ENCODE measurements around the gene CDH23.

Gene CDH23

DNA sequence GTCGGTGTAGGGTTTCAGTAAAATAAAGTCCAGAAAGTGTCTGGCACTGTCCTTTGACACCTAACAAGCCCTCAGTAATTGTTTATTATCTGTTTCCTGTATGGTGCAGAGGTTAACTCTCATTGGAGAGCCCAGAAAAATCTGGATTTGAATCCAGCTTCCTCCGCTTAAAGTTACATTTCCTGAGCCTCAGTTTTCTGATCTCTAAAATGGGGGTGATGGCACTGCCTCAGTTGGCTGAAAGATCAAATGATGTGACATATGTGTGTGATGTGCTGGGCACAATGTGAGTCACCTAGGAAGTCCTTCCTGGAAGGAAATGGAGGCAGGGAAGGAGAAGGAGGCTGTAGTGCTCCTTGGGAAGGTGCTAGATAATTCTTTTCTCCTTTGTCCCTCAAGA, 14.7 kb upstream of the CDH23 start:
- Histone ChIP-seq H2AFZ (ENCODE audit: insufficient read depth, low read length, poor library complexity) (no peak overlapping the region), H4K8ac (ENCODE audit: low read depth, low read length) (no peak overlapping the region), H2BK120ac (ENCODE audit: insufficient read depth, low read length, poor library complexity) (no peak overlapping the region), H4K12ac (ENCODE audit: low read depth, low read length) (no peak overlapping the region), H3K27ac (ENCODE audit: low read depth, low read length) (no peak overlapping the region), H4K91ac (ENCODE audit: low read depth, low read length) (no peak overlapping the region), H3K79me2 (ENCODE audit: control insufficient read depth, insufficient read depth, low read length, poor library complexity) (no peaks in the 10 kb centered on the region), H3K79me1 (ENCODE audit: low read length) (peaks cover 2% of the 10 kb centered on the region), H3K9me3 (ENCODE audit: insufficient read depth, low read depth, low read length) (peaks cover 3% of the 10 kb centered on the region), H3K18ac (ENCODE audit: low read length) (no peak overlapping the region), H3K4me3 (ENCODE audit: low read depth, low read length) (no peak overlapping the region), H3K27me3 (ENCODE audit: insufficient read depth, low read length) (no peaks in the 10 kb centered on the region), H3K4me2 (ENCODE audit: low read length) (no peak overlapping the region), H3K14ac (ENCODE audit: low read length) (no peak overlapping the region), H2AK5ac (ENCODE audit: low read length) (no peak overlapping the region), H3K4ac (ENCODE audit: low read depth, low read length) (no peak overlapping the region), H2BK12ac (ENCODE audit: low read length) (no peak overlapping the region), H3K9ac (ENCODE audit: low read length) (no peak overlapping the region), H2BK5ac (ENCODE audit: low read depth, low read length, poor library complexity) (no peak overlapping the region), H3K23ac (ENCODE audit: low read length) (no peak overlapping the region), H3K36me3 (ENCODE audit: control insufficient read depth in 1 of 2, insufficient read depth in 2 of 2, low read length in 2 of 2) (no peaks in the 10 kb centered on the region), H3K4me1 (ENCODE audit: control insufficient read depth in 1 of 2, insufficient read depth in 2 of 2, low read length in 2 of 2) (peaks cover 1 to 3% of the 10 kb centered on the region in 2 experiments)
- no CpG with 5 or more reads among the region's 2 CpGs for WGBS (ENCODE audit: extremely low coverage, insufficient coverage, insufficient read length)
- DNase-seq = no peak

DNA sequence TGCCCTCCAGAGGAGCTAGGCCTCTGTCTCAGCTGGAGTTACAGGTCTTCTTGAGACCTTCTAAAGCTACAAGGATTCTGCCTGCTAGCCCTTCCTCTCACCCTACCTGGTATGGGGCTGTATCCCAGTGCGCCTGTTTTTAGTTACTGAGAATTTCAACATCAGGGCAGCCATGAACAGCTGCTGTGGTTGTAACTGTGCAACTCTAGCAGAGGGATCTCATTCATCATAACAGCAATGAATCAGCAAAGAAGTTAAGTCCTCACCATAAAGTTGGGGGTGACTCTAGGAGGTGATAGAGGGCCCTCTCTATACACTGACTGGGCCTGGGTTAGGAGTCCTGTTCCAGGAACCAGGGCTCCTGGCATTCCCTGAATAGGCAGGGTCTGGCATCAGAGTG, 14.0 kb upstream of the CDH23 start:
- Histone ChIP-seq H3K18ac (ENCODE audit: low read length) (no peak overlapping the region), H3K36me3 (ENCODE audit: control insufficient read depth in 1 of 2, insufficient read depth in 2 of 2, low read length in 2 of 2) (no peaks in the 10 kb centered on the region), H2AFZ (ENCODE audit: insufficient read depth, low read length, poor library complexity) (no peak overlapping the region), H3K4me2 (ENCODE audit: low read length) (no peak overlapping the region), H3K4me3 (ENCODE audit: low read depth, low read length) (no peak overlapping the region), H3K23ac (ENCODE audit: low read length) (no peak overlapping the region), H3K79me2 (ENCODE audit: control insufficient read depth, insufficient read depth, low read length, poor library complexity) (no peaks in the 10 kb centered on the region), H2BK12ac (ENCODE audit: low read length) (no peak overlapping the region), H3K27me3 (ENCODE audit: insufficient read depth, low read length) (no peaks in the 10 kb centered on the region), H3K14ac (ENCODE audit: low read length) (no peak overlapping the region), H4K8ac (ENCODE audit: low read depth, low read length) (no peak overlapping the region), H4K91ac (ENCODE audit: low read depth, low read length) (no peak overlapping the region), H3K27ac (ENCODE audit: low read depth, low read length) (no peak overlapping the region), H4K12ac (ENCODE audit: low read depth, low read length) (no peak overlapping the region), H2AK5ac (ENCODE audit: low read length) (no peak overlapping the region), H2BK5ac (ENCODE audit: low read depth, low read length, poor library complexity) (no peak overlapping the region), H3K4me1 (ENCODE audit: control insufficient read depth in 1 of 2, insufficient read depth in 2 of 2, low read length in 2 of 2) (no peaks in the 10 kb centered on the region), H3K4ac (ENCODE audit: low read depth, low read length) (no peak overlapping the region), H3K79me1 (ENCODE audit: low read length) (no peaks in the 10 kb centered on the region), H3K9ac (ENCODE audit: low read length) (no peak overlapping the region), H2BK120ac (ENCODE audit: insufficient read depth, low read length, poor library complexity) (no peak overlapping the region), H3K9me3 (ENCODE audit: insufficient read depth, low read depth, low read length) (peaks cover 3% of the 10 kb centered on the region)
- WGBS (ENCODE audit: extremely low coverage, insufficient coverage, insufficient read length) = no CpG with 5 or more reads among the region's 1 CpG
- DNase-seq = no peak

DNA sequence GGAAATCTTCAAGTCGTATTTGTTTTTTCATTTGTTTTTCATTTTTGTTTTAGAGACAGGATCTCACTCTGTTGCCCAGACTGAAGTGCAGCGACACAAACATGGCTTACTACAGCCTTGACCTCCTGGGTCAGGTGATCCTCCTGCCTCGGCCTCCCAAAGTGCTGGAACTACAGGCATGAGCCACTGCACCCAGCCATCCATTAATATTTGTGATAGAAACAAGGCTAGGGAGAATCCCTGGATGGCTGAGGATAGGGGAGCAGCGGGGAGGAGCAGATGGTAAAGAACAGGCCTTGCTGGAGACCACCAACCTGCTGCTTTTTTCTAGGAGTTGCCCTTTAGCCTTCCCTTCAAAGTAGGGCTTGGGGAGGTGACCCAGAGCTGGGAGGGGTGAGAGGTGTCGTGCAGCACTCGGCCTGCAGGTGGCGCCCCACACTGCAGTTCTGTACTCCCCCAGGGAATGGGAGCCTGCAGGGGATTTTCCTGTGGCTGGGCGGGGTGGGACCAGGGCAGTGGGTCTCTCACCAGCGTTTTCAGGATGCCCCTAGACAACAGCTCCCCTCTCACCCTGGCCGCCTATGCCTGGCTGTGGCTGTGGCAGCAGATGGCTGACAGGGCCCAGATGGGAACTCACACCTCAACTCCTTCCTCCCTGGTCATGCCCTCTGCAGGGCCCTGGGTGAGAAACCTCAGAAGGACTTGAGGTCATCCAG, 12.6 kb upstream of the CDH23 start:
- no peak overlapping the region for H3K4me3 ChIP-seq (ENCODE audit: low read depth, low read length)
- no peak overlapping the region for H3K14ac ChIP-seq (ENCODE audit: low read length)
- no peak overlapping the region for H2BK5ac ChIP-seq (ENCODE audit: low read depth, low read length, poor library complexity)
- H2BK120ac ChIP-seq (ENCODE audit: insufficient read depth, low read length, poor library complexity) = no peak overlapping the region
- H3K27me3 ChIP-seq (ENCODE audit: insufficient read depth, low read length) = no peaks in the 10 kb centered on the region
- H3K9ac ChIP-seq (ENCODE audit: low read length) = no peak overlapping the region
- peaks cover 3% of the 10 kb centered on the region for H3K9me3 ChIP-seq (ENCODE audit: insufficient read depth, low read depth, low read length)
- H2AK5ac ChIP-seq (ENCODE audit: low read length) = no peak overlapping the region
- no peaks in the 10 kb centered on the region for H3K4me1 ChIP-seq (ENCODE audit: control insufficient read depth in 1 of 2, insufficient read depth in 2 of 2, low read length in 2 of 2)
- no peak overlapping the region for H3K27ac ChIP-seq (ENCODE audit: low read depth, low read length)
- H4K12ac ChIP-seq (ENCODE audit: low read depth, low read length) = no peak overlapping the region
- H3K4ac ChIP-seq (ENCODE audit: low read depth, low read length) = no peak overlapping the region
- DNase-seq = peak; percentile 61 to 80
- H4K8ac ChIP-seq (ENCODE audit: low read depth, low read length) = no peak overlapping the region
- no peak overlapping the region for H2BK12ac ChIP-seq (ENCODE audit: low read length)
- H3K4me2 ChIP-seq (ENCODE audit: low read length) = no peak overlapping the region
- no CpG with 5 or more reads among the region's 10 CpGs for WGBS (ENCODE audit: extremely low coverage, insufficient coverage, insufficient read length)
- no peaks in the 10 kb centered on the region for H3K79me1 ChIP-seq (ENCODE audit: low read length)
- no peak overlapping the region for H2AFZ ChIP-seq (ENCODE audit: insufficient read depth, low read length, poor library complexity)
- no peak overlapping the region for H3K18ac ChIP-seq (ENCODE audit: low read length)
- H3K79me2 ChIP-seq (ENCODE audit: control insufficient read depth, insufficient read depth, low read length, poor library complexity) = no peaks in the 10 kb centered on the region
- H3K36me3 ChIP-seq (ENCODE audit: control insufficient read depth in 1 of 2, insufficient read depth in 2 of 2, low read length in 2 of 2) = no peaks in the 10 kb centered on the region
- H4K91ac ChIP-seq (ENCODE audit: low read depth, low read length) = no peak overlapping the region
- no peak overlapping the region for H3K23ac ChIP-seq (ENCODE audit: low read length)

DNA sequence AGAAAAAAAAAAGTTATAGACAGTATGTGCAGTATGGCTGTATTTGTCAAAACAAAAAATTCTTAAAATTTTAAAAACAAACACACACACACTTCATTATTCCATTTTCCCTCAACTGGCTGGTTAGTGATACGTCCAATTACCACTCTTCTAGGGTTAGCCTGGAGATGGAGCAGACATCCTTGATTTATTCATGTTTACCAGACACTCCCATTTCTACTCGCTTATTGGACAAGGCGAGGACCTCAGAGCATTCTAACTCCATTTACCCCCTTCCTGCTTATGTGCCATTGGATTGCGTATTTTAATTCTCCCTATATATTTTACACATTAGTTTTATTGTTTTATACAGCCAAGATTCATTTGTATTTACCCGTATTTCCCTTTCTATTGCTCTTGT, 8.5 kb upstream of the CDH23 start:
- Histone ChIP-seq H3K79me1 (ENCODE audit: low read length) (no peaks in the 10 kb centered on the region), H2BK12ac (ENCODE audit: low read length) (no peak overlapping the region), H2BK120ac (ENCODE audit: insufficient read depth, low read length, poor library complexity) (no peak overlapping the region), H3K4me2 (ENCODE audit: low read length) (no peak overlapping the region), H4K91ac (ENCODE audit: low read depth, low read length) (no peak overlapping the region), H3K36me3 (ENCODE audit: control insufficient read depth in 1 of 2, insufficient read depth in 2 of 2, low read length in 2 of 2) (no peaks in the 10 kb centered on the region), H2BK5ac (ENCODE audit: low read depth, low read length, poor library complexity) (no peak overlapping the region), H2AFZ (ENCODE audit: insufficient read depth, low read length, poor library complexity) (no peak overlapping the region), H3K14ac (ENCODE audit: low read length) (no peak overlapping the region), H3K4me3 (ENCODE audit: low read depth, low read length) (no peak overlapping the region), H3K27me3 (ENCODE audit: insufficient read depth, low read length) (no peaks in the 10 kb centered on the region), H4K12ac (ENCODE audit: low read depth, low read length) (no peak overlapping the region), H3K79me2 (ENCODE audit: control insufficient read depth, insufficient read depth, low read length, poor library complexity) (no peaks in the 10 kb centered on the region), H3K4ac (ENCODE audit: low read depth, low read length) (no peak overlapping the region), H2AK5ac (ENCODE audit: low read length) (no peak overlapping the region), H3K4me1 (ENCODE audit: control insufficient read depth in 1 of 2, insufficient read depth in 2 of 2, low read length in 2 of 2) (no peaks in the 10 kb centered on the region), H3K9ac (ENCODE audit: low read length) (no peak overlapping the region), H3K27ac (ENCODE audit: low read depth, low read length) (no peak overlapping the region), H3K23ac (ENCODE audit: low read length) (no peak overlapping the region), H4K8ac (ENCODE audit: low read depth, low read length) (no peak overlapping the region), H3K18ac (ENCODE audit: low read length) (no peak overlapping the region), H3K9me3 (ENCODE audit: insufficient read depth, low read depth, low read length) (peaks cover 3% of the 10 kb centered on the region)
- no peak for DNase-seq
- no CpG with 5 or more reads among the region's 5 CpGs for WGBS (ENCODE audit: extremely low coverage, insufficient coverage, insufficient read length)
